Measurements from ENCODE around the gene METTL25B. TPM values are rescaled to one million over a fixed set of nuclear protein-coding genes. Genes with fewer than 3 reads are reported as not detected.

METTL25B gene
- total and polyA plus RNA-seq, 2 experiments from 2014 or later, result 18.3 to 21.1 TPM

DNA sequence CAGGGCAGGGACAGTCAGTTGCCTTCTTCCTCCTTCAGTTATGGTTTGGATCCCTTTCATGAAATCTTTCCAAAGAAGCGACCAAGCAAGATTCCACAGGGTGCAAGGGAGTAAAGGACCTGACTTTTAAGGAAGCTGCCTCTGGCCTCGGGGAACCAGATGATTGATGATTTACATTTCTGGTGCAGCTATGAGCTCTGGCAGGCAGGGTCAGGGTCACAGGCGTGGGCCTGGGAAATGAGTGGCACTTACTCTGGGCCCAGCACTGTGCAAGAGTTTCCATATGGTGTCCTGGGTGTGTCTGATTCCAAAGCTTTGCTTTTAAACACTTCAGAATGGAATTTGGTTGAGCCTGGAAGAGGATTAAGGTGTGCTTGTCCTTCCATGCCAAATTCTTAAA is 15.6 kb upstream of the METTL25B start:
- Mint-ChIP-seq H3K36me3 (ENCODE audit: low read depth) (peaks cover 6% of the 10 kb centered on the region; the same call in 1 of the 3 replicates), H3K4me3 (no peak overlapping the region), H3K27ac (no peak overlapping the region), H3K27me3 (ENCODE audit: insufficient read depth, low read depth, poor library complexity) (peaks cover 7% of the 10 kb centered on the region), H3K9me3 (no peaks in the 10 kb centered on the region; the same call in 2 of the 3 replicates), H3K4me1 (peaks cover 57% of the 10 kb centered on the region)
- Histone ChIP-seq H3K36me3 (ENCODE audit: insufficient read depth) (no peaks in the 10 kb centered on the region), H3K27ac (ENCODE audit: low read depth) (no peak overlapping the region), H4K20me1 (replicated peaks; ENCODE audit: insufficient read depth) (0 out of 2 replicates have a peak, but pooled peaks cover 4% of the 10 kb centered on the region), H3F3A (replicated peaks; ENCODE audit: low read depth) (peaks cover 16% of the 10 kb centered on the region), H2AFZ (no peak overlapping the region), H3K27me3 (ENCODE audit: insufficient read depth) (0 out of 2 replicates have a peak, but pooled peaks cover 3% of the 10 kb centered on the region), H3K79me2 (replicated peaks; ENCODE audit: insufficient read depth) (no peaks in the 10 kb centered on the region), H3K4me3 (no peak overlapping the region), H3K9me2 (ENCODE audit: insufficient read depth) (no peaks in the 10 kb centered on the region), H3K4me1 (ENCODE audit: insufficient read depth) (peaks cover 58% of the 10 kb centered on the region), H3K4me2 (no peak overlapping the region)
- ATAC-seq, result no peak
- no peak for DNase-seq (ENCODE audit: low spot score)
- no peak for TF ChIP-seq EZH2phosphoT487 (IDR thresholded peaks at IDR 0.05; ENCODE audit: unreplicated experiment)
- TF ChIP-seq, protein P1, sequence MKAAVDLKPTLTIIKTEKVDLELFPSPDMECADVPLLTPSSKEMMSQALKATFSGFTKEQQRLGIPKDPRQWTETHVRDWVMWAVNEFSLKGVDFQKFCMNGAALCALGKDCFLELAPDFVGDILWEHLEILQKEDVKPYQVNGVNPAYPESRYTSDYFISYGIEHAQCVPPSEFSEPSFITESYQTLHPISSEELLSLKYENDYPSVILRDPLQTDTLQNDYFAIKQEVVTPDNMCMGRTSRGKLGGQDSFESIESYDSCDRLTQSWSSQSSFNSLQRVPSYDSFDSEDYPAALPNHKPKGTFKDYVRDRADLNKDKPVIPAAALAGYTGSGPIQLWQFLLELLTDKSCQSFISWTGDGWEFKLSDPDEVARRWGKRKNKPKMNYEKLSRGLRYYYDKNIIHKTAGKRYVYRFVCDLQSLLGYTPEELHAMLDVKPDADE (IDR thresholded peaks at IDR 0.05), result no peak
- TF ChIP-seq, protein P2, sequence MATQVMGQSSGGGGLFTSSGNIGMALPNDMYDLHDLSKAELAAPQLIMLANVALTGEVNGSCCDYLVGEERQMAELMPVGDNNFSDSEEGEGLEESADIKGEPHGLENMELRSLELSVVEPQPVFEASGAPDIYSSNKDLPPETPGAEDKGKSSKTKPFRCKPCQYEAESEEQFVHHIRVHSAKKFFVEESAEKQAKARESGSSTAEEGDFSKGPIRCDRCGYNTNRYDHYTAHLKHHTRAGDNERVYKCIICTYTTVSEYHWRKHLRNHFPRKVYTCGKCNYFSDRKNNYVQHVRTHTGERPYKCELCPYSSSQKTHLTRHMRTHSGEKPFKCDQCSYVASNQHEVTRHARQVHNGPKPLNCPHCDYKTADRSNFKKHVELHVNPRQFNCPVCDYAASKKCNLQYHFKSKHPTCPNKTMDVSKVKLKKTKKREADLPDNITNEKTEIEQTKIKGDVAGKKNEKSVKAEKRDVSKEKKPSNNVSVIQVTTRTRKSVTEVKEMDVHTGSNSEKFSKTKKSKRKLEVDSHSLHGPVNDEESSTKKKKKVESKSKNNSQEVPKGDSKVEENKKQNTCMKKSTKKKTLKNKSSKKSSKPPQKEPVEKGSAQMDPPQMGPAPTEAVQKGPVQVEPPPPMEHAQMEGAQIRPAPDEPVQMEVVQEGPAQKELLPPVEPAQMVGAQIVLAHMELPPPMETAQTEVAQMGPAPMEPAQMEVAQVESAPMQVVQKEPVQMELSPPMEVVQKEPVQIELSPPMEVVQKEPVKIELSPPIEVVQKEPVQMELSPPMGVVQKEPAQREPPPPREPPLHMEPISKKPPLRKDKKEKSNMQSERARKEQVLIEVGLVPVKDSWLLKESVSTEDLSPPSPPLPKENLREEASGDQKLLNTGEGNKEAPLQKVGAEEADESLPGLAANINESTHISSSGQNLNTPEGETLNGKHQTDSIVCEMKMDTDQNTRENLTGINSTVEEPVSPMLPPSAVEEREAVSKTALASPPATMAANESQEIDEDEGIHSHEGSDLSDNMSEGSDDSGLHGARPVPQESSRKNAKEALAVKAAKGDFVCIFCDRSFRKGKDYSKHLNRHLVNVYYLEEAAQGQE (IDR thresholded peaks at IDR 0.05; ENCODE audit: unreplicated experiment), result no peak
- TF ChIP-seq, protein P3, sequence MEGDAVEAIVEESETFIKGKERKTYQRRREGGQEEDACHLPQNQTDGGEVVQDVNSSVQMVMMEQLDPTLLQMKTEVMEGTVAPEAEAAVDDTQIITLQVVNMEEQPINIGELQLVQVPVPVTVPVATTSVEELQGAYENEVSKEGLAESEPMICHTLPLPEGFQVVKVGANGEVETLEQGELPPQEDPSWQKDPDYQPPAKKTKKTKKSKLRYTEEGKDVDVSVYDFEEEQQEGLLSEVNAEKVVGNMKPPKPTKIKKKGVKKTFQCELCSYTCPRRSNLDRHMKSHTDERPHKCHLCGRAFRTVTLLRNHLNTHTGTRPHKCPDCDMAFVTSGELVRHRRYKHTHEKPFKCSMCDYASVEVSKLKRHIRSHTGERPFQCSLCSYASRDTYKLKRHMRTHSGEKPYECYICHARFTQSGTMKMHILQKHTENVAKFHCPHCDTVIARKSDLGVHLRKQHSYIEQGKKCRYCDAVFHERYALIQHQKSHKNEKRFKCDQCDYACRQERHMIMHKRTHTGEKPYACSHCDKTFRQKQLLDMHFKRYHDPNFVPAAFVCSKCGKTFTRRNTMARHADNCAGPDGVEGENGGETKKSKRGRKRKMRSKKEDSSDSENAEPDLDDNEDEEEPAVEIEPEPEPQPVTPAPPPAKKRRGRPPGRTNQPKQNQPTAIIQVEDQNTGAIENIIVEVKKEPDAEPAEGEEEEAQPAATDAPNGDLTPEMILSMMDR (conservative IDR thresholded peaks at IDR 0.05; ENCODE audit: low read depth in 2 of 2), result no peak

DNA sequence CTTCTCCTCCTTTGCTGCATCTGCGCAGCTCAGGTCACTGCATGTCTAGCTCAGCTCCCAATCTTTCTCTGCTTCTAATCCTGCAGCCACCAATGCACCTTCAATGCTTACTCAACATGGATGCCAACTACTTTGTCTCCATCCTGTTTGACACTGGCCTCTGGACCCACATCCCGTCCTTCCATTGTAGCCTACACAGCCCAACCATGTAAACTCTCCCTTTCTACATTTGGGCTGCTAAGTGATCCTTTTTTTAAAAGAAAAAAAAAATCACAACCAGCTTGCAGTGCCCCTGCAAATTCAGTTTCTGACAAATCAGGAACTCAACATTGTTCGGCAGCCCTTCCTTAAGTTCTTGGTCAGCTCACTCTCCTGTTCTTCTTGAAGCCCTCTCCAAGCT is 13.4 kb upstream of the METTL25B start:
- H3K9me3 Mint-ChIP-seq, result no peaks in the 10 kb centered on the region; the same call in 2 of the 3 replicates
- DNase-seq (ENCODE audit: low spot score) (no peak), ATAC-seq (no peak)
- peaks cover 6% of the 10 kb centered on the region; the same call in 1 of the 3 replicates for H3K36me3 Mint-ChIP-seq (ENCODE audit: low read depth)
- H3K27me3 Mint-ChIP-seq (ENCODE audit: insufficient read depth, low read depth, poor library complexity), result peaks cover 3% of the 10 kb centered on the region
- Histone ChIP-seq H3K4me3 (no peak overlapping the region), H3K36me3 (ENCODE audit: insufficient read depth) (no peaks in the 10 kb centered on the region), H3K4me1 (ENCODE audit: insufficient read depth) (peaks cover 37% of the 10 kb centered on the region), H3F3A (replicated peaks; ENCODE audit: low read depth) (0 out of 2 replicates have a peak, but pooled peaks cover 4% of the 10 kb centered on the region), H2AFZ (no peak overlapping the region), H3K79me2 (replicated peaks; ENCODE audit: insufficient read depth) (no peaks in the 10 kb centered on the region), H3K27me3 (ENCODE audit: insufficient read depth) (0 out of 2 replicates have a peak, but pooled peaks cover 3% of the 10 kb centered on the region), H3K9me2 (ENCODE audit: insufficient read depth) (no peaks in the 10 kb centered on the region), H4K20me1 (replicated peaks; ENCODE audit: insufficient read depth) (peaks cover 8% of the 10 kb centered on the region; the same call in 1 of the 2 replicates), H3K4me2 (no peak overlapping the region), H3K27ac (ENCODE audit: low read depth) (no peak overlapping the region)
- peaks cover 38% of the 10 kb centered on the region for H3K4me1 Mint-ChIP-seq
- no peak overlapping the region for H3K4me3 Mint-ChIP-seq
- no peak overlapping the region for H3K27ac Mint-ChIP-seq
- no peak for TF ChIP-seq EZH2 (IDR thresholded peaks at IDR 0.05; ENCODE audit: low read depth, unreplicated experiment)
- no peak for TF ChIP-seq POLR2AphosphoS5 (IDR thresholded peaks at IDR 0.05; ENCODE audit: low read depth)
- no peak for TF ChIP-seq EZH2phosphoT487 (IDR thresholded peaks at IDR 0.05; ENCODE audit: unreplicated experiment)
- no peak for TF ChIP-seq CREB1 (CRISPR knock-in tag; IDR thresholded peaks at IDR 0.05; ENCODE audit: low read depth)
- no peak for TF ChIP-seq ZNF331 (CRISPR knock-in tag; IDR thresholded peaks at IDR 0.05; ENCODE audit: low read depth)

Data from GM23338 (cell line).